Measurements from ENCODE around the gene CLCN3. TPM values are rescaled to one million over a fixed set of nuclear protein-coding genes. Genes with fewer than 3 reads are reported as not detected.
A peak's percentile ranks its signal among the peaks of the same experiment; 100 is the strongest.

The CLCN3 gene
- total and polyA plus RNA-seq, 2 of the 13 experiments (the other 11 are each of a cell fraction or from before 2014, with no cell fraction given): 13.6 to 23.7 TPM

GRCh38 chr4:169690787-169691186 lies 70.4 kb downstream of the CLCN3 start:
- Histone ChIP-seq H3K4me1 (ENCODE audit: insufficient read depth, low read length) (no peaks in the 10 kb centered on the region), H3K9ac (ENCODE audit: insufficient read depth, low read depth, low read length) (no peak overlapping the region), H3K4me2 (ENCODE audit: low read depth, low read length) (no peak overlapping the region), H2AFZ (ENCODE audit: low read length) (no peak overlapping the region), H3K27me3 (ENCODE audit: control insufficient read depth in 1 of 2, insufficient read depth in 2 of 2, low read length in 2 of 2) (no peaks in the 10 kb centered on the region), H3K79me2 (ENCODE audit: insufficient read depth, low read length) (no peaks in the 10 kb centered on the region), H3K9me3 (ENCODE audit: low read length) (no peaks in the 10 kb centered on the region), H3K27ac (ENCODE audit: extremely low read length, insufficient read depth, low read length) (no peak overlapping the region), H3K36me3 (replicated peaks in 1 of 2; ENCODE audit: control insufficient read depth in 1 of 2, insufficient read depth in 2 of 2, low read length in 2 of 2) (peaks cover 0 to 24% of the 10 kb centered on the region in 2 experiments; a peak in 3 of 5 replicates), H4K20me1 (ENCODE audit: insufficient read depth, low read length) (no peaks in the 10 kb centered on the region), H3K4me3 (replicated peaks in 1 of 3; ENCODE audit: insufficient read depth in 1 of 3, low read depth in 2 of 3, low read length in 3 of 3) (no peak overlapping the region)
- CTCF ChIA-PET (ENCODE audit: low intra/inter-chr PET ratio, low total read pairs): no interaction called here
- POLR2A ChIA-PET: no interaction called here
- ATAC-seq (no peak), FAIRE-seq (no peak), DNase-seq (ENCODE audit: low spot score) (no peak)
- no TSS peak for BruUV-seq (replicated peaks)
- in situ Hi-C loops (cut with HindIII; ENCODE audit: extremely low pct_ligation_motif_present, low pct_unique_long_range_greater_than_20kb) (no loop called here), intact Hi-C loops (cut with micrococcal nuclease; ENCODE audit: unreplicated experiment) (no loop called here)
- TF ChIP-seq NFE2L2 (IDR thresholded peaks at IDR 0.05; ENCODE audit: low read length) (0 out of 2 replicates have a peak, but pooled peaks have one; percentile 33), RBAK (CRISPR knock-in tag; IDR thresholded peaks at IDR 0.05) (no peak), HIC2 (CRISPR knock-in tag; IDR thresholded peaks at IDR 0.05; ENCODE audit: low read depth) (no peak)
- WGBS (ENCODE audit: low lambda C conversion rate): 96% methylated on average over 5 of the region's 5 CpGs

GRCh38 chr4:169698331-169698730 lies 78.0 kb downstream of the CLCN3 start:
- Histone ChIP-seq H3K27me3 (ENCODE audit: control insufficient read depth in 1 of 2, insufficient read depth in 2 of 2, low read length in 2 of 2) (no peaks in the 10 kb centered on the region), H3K4me3 (replicated peaks in 1 of 3; ENCODE audit: insufficient read depth in 1 of 3, low read depth in 2 of 3, low read length in 3 of 3) (no peak overlapping the region), H3K79me2 (ENCODE audit: insufficient read depth, low read length) (no peaks in the 10 kb centered on the region), H3K4me2 (ENCODE audit: low read depth, low read length) (no peak overlapping the region), H2AFZ (ENCODE audit: low read length) (no peak overlapping the region), H3K9me3 (ENCODE audit: low read length) (no peaks in the 10 kb centered on the region), H3K27ac (ENCODE audit: extremely low read length, insufficient read depth, low read length) (no peak overlapping the region), H3K4me1 (ENCODE audit: insufficient read depth, low read length) (no peaks in the 10 kb centered on the region), H3K36me3 (replicated peaks in 1 of 2; ENCODE audit: control insufficient read depth in 1 of 2, insufficient read depth in 2 of 2, low read length in 2 of 2) (peaks cover 6 to 9% of the 10 kb centered on the region in 2 experiments; a peak in 4 of 5 replicates), H4K20me1 (ENCODE audit: insufficient read depth, low read length) (no peaks in the 10 kb centered on the region), H3K9ac (ENCODE audit: insufficient read depth, low read depth, low read length) (no peak overlapping the region)
- FAIRE-seq (no peak), ATAC-seq (no peak), DNase-seq (ENCODE audit: low spot score) (no peak)
- in situ Hi-C loops (cut with HindIII; ENCODE audit: extremely low pct_ligation_motif_present, low pct_unique_long_range_greater_than_20kb) (no loop called here), intact Hi-C loops (cut with micrococcal nuclease; ENCODE audit: unreplicated experiment) (no loop called here)
- ChIA-PET CTCF (ENCODE audit: low intra/inter-chr PET ratio, low total read pairs) (no interaction called here), POLR2A (no interaction called here)
- no peak for TF ChIP-seq ZNF781 (CRISPR knock-in tag; IDR thresholded peaks at IDR 0.05; ENCODE audit: borderline replicate concordance, not compliant biosample characterization)
- TF ChIP-seq ZNF431 (CRISPR knock-in tag; IDR thresholded peaks at IDR 0.05; ENCODE audit: borderline replicate concordance, low read depth): no peak
- TF ChIP-seq MED13 (CRISPR knock-in tag; IDR thresholded peaks at IDR 0.05): no peak
- TF ChIP-seq SOX13 (IDR thresholded peaks at IDR 0.05): no peak
- no peak for TF ChIP-seq SOX13 (CRISPR knock-in tag; conservative IDR thresholded peaks at IDR 0.05 in 1 of 2, IDR thresholded peaks at IDR 0.05 in 1 of 2)
- no peak for TF ChIP-seq THAP11 (CRISPR knock-in tag; IDR thresholded peaks at IDR 0.05)
- no peak for TF ChIP-seq ZBTB33 (CRISPR knock-in tag; IDR thresholded peaks at IDR 0.05)
- TF ChIP-seq ZNF362 (CRISPR knock-in tag; IDR thresholded peaks at IDR 0.05; ENCODE audit: borderline replicate concordance): no peak
- no TSS peak for BruUV-seq (replicated peaks)
- 98% methylated on average over 5 of the region's 5 CpGs for WGBS (ENCODE audit: low lambda C conversion rate)

All from HepG2 (cell line).